Liver (tissue), 9 donors: ENCODE data around the gene SLC52A1. TPM values are rescaled to one million over a fixed set of nuclear protein-coding genes. Genes with fewer than 3 reads are reported as not detected.

Experiments used
- DNase-seq: peaks from one replicate; pipeline ENCODE4 v3.0.0-alpha.2; 2017; ENCODE audit warnings: low spot score
- H3K27ac ChIP-seq, 2 donors: one replicate each; pipeline ENCODE4 v1.7.0; 2013; ENCODE audit warnings: inconsistent platforms in 2 of 2, low read length in 2 of 2, control low read depth in 1 of 2, low read depth in 1 of 2, mild to moderate bottlenecking in 1 of 2
- H3K27me3 ChIP-seq, 4 donors: one replicate each; pipeline versions ENCODE4 v1.6.1 to v1.7.0; 2013; ENCODE audit warnings: low read length in 3 of 4, inconsistent platforms in 1 of 4, mild to moderate bottlenecking in 1 of 4, moderate library complexity in 1 of 4; ENCODE audit not compliant: control insufficient read depth in 4 of 4, insufficient read depth in 4 of 4
- H3K36me3 ChIP-seq, 4 donors: one replicate each; pipeline versions ENCODE4 v1.6.1 to v1.7.0; 2013; ENCODE audit warnings: low read length in 3 of 4, mild to moderate bottlenecking in 3 of 4, low read depth in 1 of 4, moderate library complexity in 1 of 4; ENCODE audit not compliant: control insufficient read depth in 4 of 4, insufficient read depth in 3 of 4
- H3K4me1 ChIP-seq, 4 donors: one replicate each; pipeline versions ENCODE4 v1.6.1 to v1.7.0; 2013; ENCODE audit warnings: low read length in 3 of 4, mild to moderate bottlenecking in 3 of 4, moderate library complexity in 1 of 4; ENCODE audit not compliant: control insufficient read depth in 4 of 4, insufficient read depth in 4 of 4
- H3K4me3 ChIP-seq, 3 donors: one replicate each; pipeline versions ENCODE4 v1.6.1 to v1.7.0; 2013; ENCODE audit warnings: low read length in 3 of 3, control low read depth in 1 of 3, low read depth in 1 of 3, mild to moderate bottlenecking in 1 of 3
- H3K9ac ChIP-seq, 2 donors: one replicate each; pipeline ENCODE4 v1.7.0; 2013; ENCODE audit warnings: low read length in 2 of 2, mild to moderate bottlenecking in 2 of 2, moderate library complexity in 2 of 2, control low read depth in 1 of 2, low read depth in 1 of 2
- H3K9me3 ChIP-seq, 4 donors: one replicate each; pipeline versions ENCODE4 v1.6.1 to v1.7.0; 2013; ENCODE audit warnings: low read length in 3 of 4; ENCODE audit not compliant: control insufficient read depth in 4 of 4
- EGR1 ChIP-seq, 2 donors: IDR thresholded peaks; 2 replicates each; pipeline ENCODE4 v1.6.1; 2016 to 2018; ENCODE audit warnings: antibody characterized with exemption in 2 of 2, low read depth in 2 of 2
- FOXA1 ChIP-seq: IDR thresholded peaks from 2 replicates; pipeline ENCODE4 v1.6.1; 2016; ENCODE audit warnings: antibody characterized with exemption
- FOXA2 ChIP-seq: IDR thresholded peaks from 2 replicates; pipeline ENCODE4 v1.6.1; 2016; ENCODE audit warnings: antibody characterized with exemption
- GABPA ChIP-seq, 2 donors: IDR thresholded peaks in 1 of 2; conservative IDR thresholded peaks in 1 of 2; 2 replicates each; pipeline ENCODE4 v1.6.1; 2016; ENCODE audit warnings: antibody characterized with exemption in 2 of 2, mild to moderate bottlenecking in 1 of 2, moderate library complexity in 1 of 2
- HNF4G ChIP-seq: IDR thresholded peaks from 2 replicates; pipeline ENCODE4 v1.6.1; 2016; ENCODE audit warnings: antibody characterized with exemption
- NR2F2 ChIP-seq: IDR thresholded peaks from 2 replicates; pipeline ENCODE4 v1.6.1; 2016; ENCODE audit warnings: antibody characterized with exemption
- SP1 ChIP-seq: IDR thresholded peaks from 2 replicates; pipeline ENCODE4 v1.6.1; 2018; ENCODE audit warnings: antibody characterized with exemption, mild to moderate bottlenecking
- TAF1 ChIP-seq: conservative IDR thresholded peaks from 2 replicates; pipeline ENCODE4 v1.6.1; 2016; ENCODE audit warnings: antibody characterized with exemption, mild to moderate bottlenecking
- WGBS: extraction: QIAGEN DNeasy Blood & Tissue Kit; methylation state at CpG from one replicate; pipeline ENCODE4 v1.1.7; 2013; 5-methylcytosine and 5-hydroxymethylcytosine counted together
- polyA plus RNA-seq, 2 donors: library from polyadenylated mRNA; stranded (reverse) in 1 of 2; unstranded in 1 of 2; fragments of 200-250 nt in 1 of 2; fragments of >200 nt in 1 of 2; fragmentation: Nextera tagmentation in 1 of 2; extraction: Ambion mirVana in 1 of 2; gene quantifications; one replicate each; pipeline versions ENCODE4 v1.2.1 to v1.2.3, GENCODE V29; 2013 to 2015
- total RNA-seq, 2 donors: library from RNA; depleted of rRNA; stranded (reverse); fragments of >200 nt; gene quantifications; one replicate each; pipeline ENCODE4 v1.2.3, GENCODE V29; 2014
- TF ChIP-seq, protein P1 (sequence below): IDR thresholded peaks from 2 replicates; pipeline ENCODE4 v1.6.1; 2016; ENCODE audit warnings: antibody characterized with exemption, mild to moderate bottlenecking
- TF ChIP-seq, protein P2 (sequence below): fragments of 150-350 bp; IDR thresholded peaks from 2 replicates; pipeline ENCODE4 v1.5.1; 2017; ENCODE audit warnings: improper control_type of control experiment, low read depth, low read length; ENCODE audit not compliant: missing input control
- donor health status: healthy.
- donor health status: healthy.
- donor health status: healthy.
- donor health status: healthy.
- donor health status: healthy.

Gene SLC52A1
- total and polyA plus RNA-seq, 4 donors = 0.08 to 0.28 (median 0.11) TPM; not detected in 1

DNA sequence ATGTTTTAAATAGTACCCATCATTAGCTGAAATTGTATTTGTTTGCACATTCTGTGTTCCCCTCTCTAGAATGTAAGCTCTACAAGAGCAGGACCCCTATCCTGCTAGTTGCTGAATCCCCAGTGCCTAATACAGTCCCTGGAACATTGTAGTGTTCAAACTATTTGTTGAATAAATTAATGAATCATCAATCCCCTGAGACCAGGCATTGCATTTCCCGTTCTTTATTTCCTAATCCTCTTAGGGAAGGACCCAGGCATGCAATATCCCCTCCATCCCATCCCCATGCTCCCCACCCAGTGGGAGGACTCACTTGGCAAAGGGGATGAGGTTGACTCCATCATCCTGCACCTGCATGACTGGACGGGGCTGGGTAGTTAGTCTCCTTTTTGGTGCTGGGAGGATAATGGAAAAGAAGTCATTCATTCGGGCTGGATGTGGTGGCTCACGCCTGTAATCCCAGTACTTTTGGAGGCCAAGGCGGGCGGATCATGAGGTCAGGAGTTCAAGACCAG, 41.1 kb downstream of the SLC52A1 start:
- 96% methylated on average over 6 of the region's 6 CpGs for WGBS
- no peak for DNase-seq
- Histone ChIP-seq H3K36me3 (no peaks in the 10 kb centered on the region), H3K27me3 (no peaks in the 10 kb centered on the region), H3K9ac (no peak overlapping the region), H3K27ac (no peak overlapping the region), H3K4me3 (no peak overlapping the region), H3K4me1 (peaks cover 3 to 16% (median 11%) of the 10 kb centered on the region in 4 donors), H3K9me3 (no peaks in the 10 kb centered on the region)
- TF ChIP-seq FOXA1 (no peak), GABPA (IDR thresholded peaks at IDR 0.05 in 1 of 2, conservative IDR thresholded peaks at IDR 0.05 in 1 of 2) (no peak), EGR1 (IDR thresholded peaks at IDR 0.05; ENCODE audit: low read depth in 2 of 2) (no peak), HNF4G (no peak), SP1 (no peak), NR2F2 (no peak), FOXA2 (no peak)
- TF ChIP-seq, protein P1, sequence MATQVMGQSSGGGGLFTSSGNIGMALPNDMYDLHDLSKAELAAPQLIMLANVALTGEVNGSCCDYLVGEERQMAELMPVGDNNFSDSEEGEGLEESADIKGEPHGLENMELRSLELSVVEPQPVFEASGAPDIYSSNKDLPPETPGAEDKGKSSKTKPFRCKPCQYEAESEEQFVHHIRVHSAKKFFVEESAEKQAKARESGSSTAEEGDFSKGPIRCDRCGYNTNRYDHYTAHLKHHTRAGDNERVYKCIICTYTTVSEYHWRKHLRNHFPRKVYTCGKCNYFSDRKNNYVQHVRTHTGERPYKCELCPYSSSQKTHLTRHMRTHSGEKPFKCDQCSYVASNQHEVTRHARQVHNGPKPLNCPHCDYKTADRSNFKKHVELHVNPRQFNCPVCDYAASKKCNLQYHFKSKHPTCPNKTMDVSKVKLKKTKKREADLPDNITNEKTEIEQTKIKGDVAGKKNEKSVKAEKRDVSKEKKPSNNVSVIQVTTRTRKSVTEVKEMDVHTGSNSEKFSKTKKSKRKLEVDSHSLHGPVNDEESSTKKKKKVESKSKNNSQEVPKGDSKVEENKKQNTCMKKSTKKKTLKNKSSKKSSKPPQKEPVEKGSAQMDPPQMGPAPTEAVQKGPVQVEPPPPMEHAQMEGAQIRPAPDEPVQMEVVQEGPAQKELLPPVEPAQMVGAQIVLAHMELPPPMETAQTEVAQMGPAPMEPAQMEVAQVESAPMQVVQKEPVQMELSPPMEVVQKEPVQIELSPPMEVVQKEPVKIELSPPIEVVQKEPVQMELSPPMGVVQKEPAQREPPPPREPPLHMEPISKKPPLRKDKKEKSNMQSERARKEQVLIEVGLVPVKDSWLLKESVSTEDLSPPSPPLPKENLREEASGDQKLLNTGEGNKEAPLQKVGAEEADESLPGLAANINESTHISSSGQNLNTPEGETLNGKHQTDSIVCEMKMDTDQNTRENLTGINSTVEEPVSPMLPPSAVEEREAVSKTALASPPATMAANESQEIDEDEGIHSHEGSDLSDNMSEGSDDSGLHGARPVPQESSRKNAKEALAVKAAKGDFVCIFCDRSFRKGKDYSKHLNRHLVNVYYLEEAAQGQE = no peak
- TF ChIP-seq, protein P2, sequence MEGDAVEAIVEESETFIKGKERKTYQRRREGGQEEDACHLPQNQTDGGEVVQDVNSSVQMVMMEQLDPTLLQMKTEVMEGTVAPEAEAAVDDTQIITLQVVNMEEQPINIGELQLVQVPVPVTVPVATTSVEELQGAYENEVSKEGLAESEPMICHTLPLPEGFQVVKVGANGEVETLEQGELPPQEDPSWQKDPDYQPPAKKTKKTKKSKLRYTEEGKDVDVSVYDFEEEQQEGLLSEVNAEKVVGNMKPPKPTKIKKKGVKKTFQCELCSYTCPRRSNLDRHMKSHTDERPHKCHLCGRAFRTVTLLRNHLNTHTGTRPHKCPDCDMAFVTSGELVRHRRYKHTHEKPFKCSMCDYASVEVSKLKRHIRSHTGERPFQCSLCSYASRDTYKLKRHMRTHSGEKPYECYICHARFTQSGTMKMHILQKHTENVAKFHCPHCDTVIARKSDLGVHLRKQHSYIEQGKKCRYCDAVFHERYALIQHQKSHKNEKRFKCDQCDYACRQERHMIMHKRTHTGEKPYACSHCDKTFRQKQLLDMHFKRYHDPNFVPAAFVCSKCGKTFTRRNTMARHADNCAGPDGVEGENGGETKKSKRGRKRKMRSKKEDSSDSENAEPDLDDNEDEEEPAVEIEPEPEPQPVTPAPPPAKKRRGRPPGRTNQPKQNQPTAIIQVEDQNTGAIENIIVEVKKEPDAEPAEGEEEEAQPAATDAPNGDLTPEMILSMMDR = no peak

DNA sequence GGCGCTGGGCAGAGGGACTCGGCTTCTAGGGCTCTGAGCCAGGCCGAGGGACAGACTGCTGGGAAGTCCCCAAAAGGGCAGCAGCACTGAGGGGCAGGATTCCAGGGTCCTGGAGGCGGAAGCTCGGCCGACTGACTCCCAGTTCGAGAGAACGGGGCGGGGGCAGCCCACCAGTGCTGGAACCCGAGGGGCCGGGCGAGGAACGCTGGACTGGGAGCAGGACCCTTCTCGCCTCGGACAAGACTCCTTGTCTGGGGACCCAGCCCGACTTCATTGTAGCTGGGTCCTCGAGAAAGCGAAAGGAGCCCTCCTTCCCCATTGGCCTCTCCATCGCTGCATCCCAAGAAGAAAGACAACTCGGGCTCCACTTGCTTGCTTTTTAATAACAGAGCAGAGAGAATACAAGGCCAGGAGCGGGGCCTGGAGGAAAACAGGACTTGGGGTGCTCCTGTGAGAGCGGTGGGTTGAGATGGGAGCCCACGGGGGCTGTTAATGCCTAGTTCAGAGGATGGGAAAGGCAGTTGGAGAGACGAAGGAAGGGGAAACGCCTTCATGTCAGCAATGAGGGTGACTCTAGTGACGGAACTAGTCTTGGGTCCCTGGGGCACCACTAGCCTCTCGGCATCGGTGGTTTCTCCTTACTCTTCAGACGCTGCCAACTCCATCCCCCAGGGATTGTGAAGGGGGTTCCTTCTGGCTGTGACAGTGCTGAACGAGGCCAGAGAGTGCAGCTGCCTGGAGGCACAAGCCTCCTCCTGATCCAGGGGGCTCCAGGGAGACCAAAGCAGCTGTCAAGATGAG, 47.3 kb downstream of the SLC52A1 start:
- no peak for DNase-seq
- Histone ChIP-seq H3K4me1 (peaks cover 10 to 21% (median 15%) of the 10 kb centered on the region in 4 donors), H3K4me3 (peak overlapping the region; percentile 18 to 84 (median 78)), H3K9ac (peak overlapping the region in 1 of 2 donors; percentile 62), H3K27me3 (no peaks in the 10 kb centered on the region), H3K27ac (peak overlapping the region; percentile 76 to 81), H3K36me3 (peaks cover 0 to 2% (median 2%) of the 10 kb centered on the region in 4 donors), H3K9me3 (no peaks in the 10 kb centered on the region)
- TF ChIP-seq SP1 (no peak), NR2F2 (peak; percentile 81), TAF1 (no peak)
- WGBS = 19% methylated on average over 30 of the region's 30 CpGs
